Prostate gland (tissue), 2 donors: ENCODE results near the gene VASH2.

Source experiments
- CTCF ChIP-seq, 4 experiments: fragments of 200-600 bp in 2 of 4; fragments of 450-650 bp in 2 of 4; sonication (generic) in 2 of 4; IDR thresholded peaks; 1 replicate in 3 of 4; 2 replicates in 1 of 4; pipeline ENCODE4 v1.5.1; 2016 to 2019; ENCODE audit warnings: antibody characterized with exemption in 4 of 4, mild to moderate bottlenecking in 2 of 4, moderate library complexity in 2 of 4
- POLR2A ChIP-seq: fragments of 450-650 bp; IDR thresholded peaks from one replicate; pipeline ENCODE4 v1.6.1; 2016; ENCODE audit warnings: antibody characterized with exemption, mild to moderate bottlenecking
- POLR2AphosphoS5 ChIP-seq: sonication (generic); formaldehyde crosslinking; IDR thresholded peaks from one replicate; pipeline ENCODE4 v1.6.1; 2017; ENCODE audit warnings: antibody characterized with exemption

GRCh38 chr1:212967801-212968200 lies 17.5 kb downstream of the VASH2 start:
- TF ChIP-seq CTCF (IDR thresholded peaks at IDR 0.05) (peak in 2 of 4 experiments; percentile 18 to 20), POLR2AphosphoS5 (no peak), POLR2A (no peak)
